HepG2 (cell line): ENCODE measurements around the gene ZBTB7B. TPM values are rescaled to one million over a fixed set of nuclear protein-coding genes. Genes with fewer than 3 reads are reported as not detected.

Experiments used
- ARID2 ChIP-seq: sonication (generic); formaldehyde crosslinking; IDR thresholded peaks from 2 replicates; pipeline ENCODE4 v1.8.1; 2022; ENCODE audit warnings: mild to moderate bottlenecking, missing genetic modification reagents, borderline replicate concordance
- RARA ChIP-seq: IDR thresholded peaks from 2 replicates; pipeline ENCODE4 v1.6.1; 2016; ENCODE audit warnings: missing genetic modification reagents, missing compliant biosample characterization
- SNAPC2 ChIP-seq: sonication (generic); formaldehyde crosslinking; IDR thresholded peaks from 2 replicates; pipeline ENCODE4 v1.8.1; 2022; ENCODE audit warnings: mild to moderate bottlenecking, missing genetic modification reagents
- SOX5 ChIP-seq: IDR thresholded peaks from 2 replicates; pipeline ENCODE4 v1.6.1; 2016; ENCODE audit warnings: borderline replicate concordance
- THAP9 ChIP-seq: sonication (generic); formaldehyde crosslinking; IDR thresholded peaks from 2 replicates; pipeline ENCODE4; 2020; ENCODE audit warnings: missing genetic modification reagents, mild to moderate bottlenecking, borderline replicate concordance
- ZNF205 ChIP-seq: IDR thresholded peaks from 2 replicates; pipeline ENCODE4 v1.6.1; 2018; ENCODE audit warnings: missing biosample characterization, missing genetic modification reagents
- ZNF224 ChIP-seq: sonication (generic); formaldehyde crosslinking; IDR thresholded peaks from 2 replicates; pipeline ENCODE4 v1.5.0; 2020; ENCODE audit warnings: mild to moderate bottlenecking, missing genetic modification reagents
- ZNF362 ChIP-seq: sonication (generic); formaldehyde crosslinking; IDR thresholded peaks from 2 replicates; pipeline ENCODE4 v1.4.0; 2020; ENCODE audit warnings: missing genetic modification reagents, mild to moderate bottlenecking, borderline replicate concordance
- ZNF720 ChIP-seq: sonication (generic); formaldehyde crosslinking; IDR thresholded peaks from 2 replicates; pipeline ENCODE4 v1.4.0; 2020; ENCODE audit warnings: missing genetic modification reagents
- ZNF746 ChIP-seq: sonication (generic); formaldehyde crosslinking; IDR thresholded peaks from 2 replicates; pipeline ENCODE4 v1.8.0; 2022; ENCODE audit warnings: mild to moderate bottlenecking, missing genetic modification reagents
- polyA plus RNA-seq, 8 experiments: library from polyadenylated mRNA; depleted of rRNA in 3 of 8; stranded (reverse) in 7 of 8; unstranded in 1 of 8; fragments of >200 nt; fragmentation: Illumina TruSeq in 4 of 8; extraction: Trizol in 4 of 8; gene quantifications; 2 replicates each; pipeline versions ENCODE4 v1.2.1 to v1.2.3, GENCODE V29; 2011 to 2016; ENCODE audit warnings: low read depth in 4 of 8, missing spikeins in 1 of 8, mixed read lengths in 1 of 8; ENCODE audit not compliant: insufficient read depth in 1 of 8
- total RNA-seq, 5 experiments: library from RNA; depleted of rRNA; stranded (reverse); fragments of >200 nt; fragmentation: Illumina TruSeq; extraction: Trizol; gene quantifications; 2 replicates each; pipeline ENCODE4 v1.2.3, GENCODE V29; 2016; ENCODE audit warnings: low read depth in 1 of 5
- TF ChIP-seq, protein P1 (sequence below), 2 experiments: sonication (generic) in 1 of 2; formaldehyde crosslinking in 1 of 2; IDR thresholded peaks; 2 replicates each; pipeline versions ENCODE4 v1.6.1 to v1.9.0; 2014 to 2022; ENCODE audit warnings: antibody characterized with exemption in 1 of 2, borderline replicate concordance in 1 of 2, inconsistent platforms in 1 of 2, low read depth in 1 of 2, missing genetic modification reagents in 1 of 2
- TF ChIP-seq, protein P2 (sequence below): IDR thresholded peaks from 2 replicates; pipeline ENCODE4 v1.6.1; 2016; ENCODE audit warnings: missing compliant biosample characterization, missing genetic modification reagents, borderline replicate concordance
- TF ChIP-seq, protein P3 (sequence below): IDR thresholded peaks from 2 replicates; pipeline ENCODE4 v1.6.1; 2016; ENCODE audit warnings: low read depth, control low read depth
- TF ChIP-seq, protein P4 (sequence below): IDR thresholded peaks from 2 replicates; pipeline ENCODE4 v1.6.1; 2016; ENCODE audit warnings: mild to moderate bottlenecking, missing biosample characterization, missing genetic modification reagents

Gene ZBTB7B
- total and polyA plus RNA-seq, 2 of the 13 experiments (the other 11 are each of a cell fraction or from before 2014, with no cell fraction given): 15.5 to 17.5 TPM

DNA sequence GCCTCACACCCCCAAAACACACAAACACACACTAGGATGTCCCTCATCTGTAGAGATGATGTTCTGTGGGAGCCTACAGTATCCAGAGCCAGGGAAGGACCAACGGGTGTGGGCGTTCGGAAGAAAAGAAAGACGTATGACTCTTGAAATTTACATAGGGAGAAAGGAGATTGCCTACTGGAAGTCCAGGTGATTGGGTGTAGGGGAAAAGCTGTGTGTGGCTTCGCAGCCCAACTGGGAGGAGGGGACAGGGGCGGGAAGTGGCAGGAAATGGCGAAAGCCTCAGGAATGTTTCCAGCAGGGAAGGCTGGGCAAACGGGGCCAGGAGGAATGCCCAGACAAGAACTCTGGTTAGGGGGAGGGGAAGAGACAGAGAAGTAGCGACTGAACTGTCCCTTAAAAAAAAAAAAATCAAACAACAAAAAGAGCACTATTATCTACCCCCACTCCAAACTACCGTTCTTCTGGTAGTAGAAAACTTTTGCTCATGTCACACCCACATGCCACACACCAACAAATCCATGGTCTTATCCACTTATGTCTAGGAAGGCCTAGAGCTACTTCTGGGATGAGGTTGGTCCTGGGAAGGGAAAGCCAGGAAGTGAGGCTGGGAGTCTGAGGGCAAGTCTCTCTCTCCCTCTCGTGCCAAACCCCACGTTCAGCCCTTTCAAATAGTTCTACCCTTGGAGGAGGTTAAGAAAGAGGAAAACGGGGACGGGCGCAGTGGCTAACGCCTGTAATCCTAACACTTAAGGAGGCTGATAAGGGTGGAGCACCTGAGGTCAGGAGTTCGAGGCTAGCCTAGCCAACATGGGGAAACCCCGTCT lies 29.9 kb upstream of the ZBTB7B start (continued):
- TF ChIP-seq ARID2 (no peak), ZNF205 (CRISPR knock-in tag) (no peak), ZNF224 (CRISPR knock-in tag) (no peak), THAP9 (CRISPR knock-in tag) (0 out of 2 replicates have a peak, but pooled peaks have one; percentile 32), SOX5 (CRISPR knock-in tag) (peak; percentile 53; the same call in 1 of the 2 replicates), RARA (CRISPR knock-in tag) (peak; percentile 23; the same call in 1 of the 2 replicates), ZNF720 (CRISPR knock-in tag) (no peak), ZNF362 (CRISPR knock-in tag) (peak; percentile 87), SNAPC2 (CRISPR knock-in tag) (0 out of 2 replicates have a peak, but pooled peaks have one; percentile 29), ZNF746 (CRISPR knock-in tag) (peak; percentile 33; the same call in 1 of the 2 replicates)
- TF ChIP-seq, protein P1, sequence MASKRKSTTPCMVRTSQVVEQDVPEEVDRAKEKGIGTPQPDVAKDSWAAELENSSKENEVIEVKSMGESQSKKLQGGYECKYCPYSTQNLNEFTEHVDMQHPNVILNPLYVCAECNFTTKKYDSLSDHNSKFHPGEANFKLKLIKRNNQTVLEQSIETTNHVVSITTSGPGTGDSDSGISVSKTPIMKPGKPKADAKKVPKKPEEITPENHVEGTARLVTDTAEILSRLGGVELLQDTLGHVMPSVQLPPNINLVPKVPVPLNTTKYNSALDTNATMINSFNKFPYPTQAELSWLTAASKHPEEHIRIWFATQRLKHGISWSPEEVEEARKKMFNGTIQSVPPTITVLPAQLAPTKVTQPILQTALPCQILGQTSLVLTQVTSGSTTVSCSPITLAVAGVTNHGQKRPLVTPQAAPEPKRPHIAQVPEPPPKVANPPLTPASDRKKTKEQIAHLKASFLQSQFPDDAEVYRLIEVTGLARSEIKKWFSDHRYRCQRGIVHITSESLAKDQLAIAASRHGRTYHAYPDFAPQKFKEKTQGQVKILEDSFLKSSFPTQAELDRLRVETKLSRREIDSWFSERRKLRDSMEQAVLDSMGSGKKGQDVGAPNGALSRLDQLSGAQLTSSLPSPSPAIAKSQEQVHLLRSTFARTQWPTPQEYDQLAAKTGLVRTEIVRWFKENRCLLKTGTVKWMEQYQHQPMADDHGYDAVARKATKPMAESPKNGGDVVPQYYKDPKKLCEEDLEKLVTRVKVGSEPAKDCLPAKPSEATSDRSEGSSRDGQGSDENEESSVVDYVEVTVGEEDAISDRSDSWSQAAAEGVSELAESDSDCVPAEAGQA (IDR thresholded peaks at IDR 0.05; ENCODE audit: low read depth): peak; percentile 22; the same call in 1 of the 2 replicates
- TF ChIP-seq, protein P1 (CRISPR knock-in tag; IDR thresholded peaks at IDR 0.05; ENCODE audit: borderline replicate concordance): no peak
- TF ChIP-seq, protein P2, sequence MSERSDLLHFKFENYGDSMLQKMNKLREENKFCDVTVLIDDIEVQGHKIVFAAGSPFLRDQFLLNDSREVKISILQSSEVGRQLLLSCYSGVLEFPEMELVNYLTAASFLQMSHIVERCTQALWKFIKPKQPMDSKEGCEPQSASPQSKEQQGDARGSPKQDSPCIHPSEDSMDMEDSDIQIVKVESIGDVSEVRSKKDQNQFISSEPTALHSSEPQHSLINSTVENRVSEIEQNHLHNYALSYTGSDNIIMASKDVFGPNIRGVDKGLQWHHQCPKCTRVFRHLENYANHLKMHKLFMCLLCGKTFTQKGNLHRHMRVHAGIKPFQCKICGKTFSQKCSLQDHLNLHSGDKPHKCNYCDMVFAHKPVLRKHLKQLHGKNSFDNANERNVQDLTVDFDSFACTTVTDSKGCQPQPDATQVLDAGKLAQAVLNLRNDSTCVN (CRISPR knock-in tag): no peak
- TF ChIP-seq, protein P3, sequence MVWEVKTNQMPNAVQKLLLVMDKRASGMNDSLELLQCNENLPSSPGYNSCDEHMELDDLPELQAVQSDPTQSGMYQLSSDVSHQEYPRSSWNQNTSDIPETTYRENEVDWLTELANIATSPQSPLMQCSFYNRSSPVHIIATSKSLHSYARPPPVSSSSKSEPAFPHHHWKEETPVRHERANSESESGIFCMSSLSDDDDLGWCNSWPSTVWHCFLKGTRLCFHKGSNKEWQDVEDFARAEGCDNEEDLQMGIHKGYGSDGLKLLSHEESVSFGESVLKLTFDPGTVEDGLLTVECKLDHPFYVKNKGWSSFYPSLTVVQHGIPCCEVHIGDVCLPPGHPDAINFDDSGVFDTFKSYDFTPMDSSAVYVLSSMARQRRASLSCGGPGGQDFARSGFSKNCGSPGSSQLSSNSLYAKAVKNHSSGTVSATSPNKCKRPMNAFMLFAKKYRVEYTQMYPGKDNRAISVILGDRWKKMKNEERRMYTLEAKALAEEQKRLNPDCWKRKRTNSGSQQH (CRISPR knock-in tag): peak; percentile 10; the same call in 1 of the 2 replicates
- TF ChIP-seq, protein P4, sequence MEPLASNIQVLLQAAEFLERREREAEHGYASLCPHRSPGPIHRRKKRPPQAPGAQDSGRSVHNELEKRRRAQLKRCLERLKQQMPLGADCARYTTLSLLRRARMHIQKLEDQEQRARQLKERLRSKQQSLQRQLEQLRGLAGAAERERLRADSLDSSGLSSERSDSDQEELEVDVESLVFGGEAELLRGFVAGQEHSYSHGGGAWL (CRISPR knock-in tag): no peak
